Spleen (tissue), 11 donors: ENCODE data around the gene ONECUT3. TPM values are rescaled to one million over a fixed set of nuclear protein-coding genes. Genes with fewer than 3 reads are reported as not detected.

ENCODE experiments used
- DNase-seq: peaks from one replicate; pipeline ENCODE4 v3.0.0-alpha.2; 2020
- H3K27ac ChIP-seq, 8 donors: fragments of 200-600 bp; sonication (generic) in 7 of 8; 1 replicate in 4 of 8; 2 replicates in 4 of 8; pipeline versions ENCODE4 v1.5.0 to v1.8.0; 2016 to 2021; ENCODE audit warnings: inconsistent platforms in 4 of 8, mild to moderate bottlenecking in 4 of 8, moderate library complexity in 1 of 8
- H3K27me3 ChIP-seq, 7 donors: fragments of 200-600 bp; sonication (generic) in 6 of 7; replicated peaks in 1 of 7; 1 replicate in 4 of 7; 2 replicates in 3 of 7; pipeline versions ENCODE4 v1.5.0 to v1.8.0; 2016 to 2021; ENCODE audit warnings: inconsistent platforms in 3 of 7, mild to moderate bottlenecking in 1 of 7
- H3K36me3 ChIP-seq, 6 donors: fragments of 200-600 bp; sonication (generic) in 5 of 6; 1 replicate in 4 of 6; 2 replicates in 2 of 6; pipeline versions ENCODE4 v1.5.0 to v1.8.0; 2016 to 2021; ENCODE audit warnings: inconsistent platforms in 2 of 6
- H3K4me1 ChIP-seq, 6 donors: fragments of 200-600 bp; sonication (generic) in 5 of 6; 1 replicate in 3 of 6; 2 replicates in 3 of 6; pipeline versions ENCODE4 v1.5.0 to v1.8.0; 2016 to 2021; ENCODE audit warnings: inconsistent platforms in 3 of 6
- H3K4me3 ChIP-seq, 8 donors: fragments of 200-600 bp; sonication (generic) in 7 of 8; 1 replicate in 4 of 8; 2 replicates in 4 of 8; pipeline versions ENCODE4 v1.5.0 to v1.8.0; 2016 to 2021; ENCODE audit warnings: inconsistent platforms in 4 of 8, mild to moderate bottlenecking in 4 of 8, moderate library complexity in 2 of 8
- H3K9me3 ChIP-seq, 8 donors: fragments of 200-600 bp; sonication (generic) in 7 of 8; 1 replicate in 4 of 8; 2 replicates in 4 of 8; pipeline versions ENCODE4 v1.5.0 to v1.8.0; 2016 to 2021; ENCODE audit warnings: inconsistent platforms in 4 of 8
- POLR2A ChIP-seq, 3 donors: fragments of 450-650 bp; IDR thresholded peaks; one replicate each; pipeline ENCODE4 v1.5.1; 2017; ENCODE audit warnings: antibody characterized with exemption in 3 of 3, mild to moderate bottlenecking in 1 of 3
- POLR2AphosphoS5 ChIP-seq, 3 donors: sonication (generic); formaldehyde crosslinking; IDR thresholded peaks; one replicate each; pipeline ENCODE4 v1.5.1; 2017; ENCODE audit warnings: antibody characterized with exemption in 3 of 3
- WGBS, 5 donors: extraction: QIAGEN DNeasy Blood & Tissue Kit in 3 of 5; methylation state at CpG; one replicate each; pipeline versions ENCODE4 v1.1.5 to v1.1.7; 2013 to 2018; 5-methylcytosine and 5-hydroxymethylcytosine counted together
- intact Hi-C: fragments of 100-400 bp; cut with DNase I; formaldehyde crosslinking; loops from one replicate; pipeline ENCODE4 v1.15.0; 2023; ENCODE audit warnings: low total_unique reads
- polyA plus RNA-seq, 3 donors: library from polyadenylated mRNA; stranded (reverse); fragments of 200-250 nt; gene quantifications; one replicate each; pipeline ENCODE4 v1.2.1, GENCODE V29; 2013
- total RNA-seq, 7 donors: library from RNA; depleted of rRNA in 3 of 7; stranded (reverse); fragments of >200 nt in 3 of 7; fragmentation: NEBNext Ultra II Directional in 4 of 7; extraction: Animal tissue kit (Norgen Biotek cat#: 25700) in 4 of 7; gene quantifications; one replicate each; pipeline versions ENCODE4 v1.1.0 to v1.2.1, GENCODE V29; 2016 to 2021
- TF ChIP-seq, protein P1 (sequence below), 11 experiments: fragments of 200-600 bp in 7 of 11; fragments of 450-650 bp in 4 of 11; sonication (generic) in 4 of 11; IDR thresholded peaks in 8 of 11; conservative IDR thresholded peaks in 3 of 11; 1 replicate in 7 of 11; 2 replicates in 4 of 11; pipeline versions ENCODE4 v1.4.0 to v1.8.0; 2016 to 2021; ENCODE audit warnings: antibody characterized with exemption in 11 of 11, inconsistent platforms in 4 of 11, mild to moderate bottlenecking in 1 of 11
- donor health status: healthy with polysubstance abuse.
- donor health status: DM: no; HTN: no; CAD: no; lungs with moderate emphysema.
- donor health status: DM: no; HTN: no; CAD: no.
- donor health status: Bipolar disorder and iron deficiency.
- donor health status: healthy.
- donor health status: DM: no; HTN: no; CAD: no.
- donor health status: DM: yes; HTN: yes; CAD: no.

Gene ONECUT3
- total and polyA plus RNA-seq, 10 donors: not detected

DNA sequence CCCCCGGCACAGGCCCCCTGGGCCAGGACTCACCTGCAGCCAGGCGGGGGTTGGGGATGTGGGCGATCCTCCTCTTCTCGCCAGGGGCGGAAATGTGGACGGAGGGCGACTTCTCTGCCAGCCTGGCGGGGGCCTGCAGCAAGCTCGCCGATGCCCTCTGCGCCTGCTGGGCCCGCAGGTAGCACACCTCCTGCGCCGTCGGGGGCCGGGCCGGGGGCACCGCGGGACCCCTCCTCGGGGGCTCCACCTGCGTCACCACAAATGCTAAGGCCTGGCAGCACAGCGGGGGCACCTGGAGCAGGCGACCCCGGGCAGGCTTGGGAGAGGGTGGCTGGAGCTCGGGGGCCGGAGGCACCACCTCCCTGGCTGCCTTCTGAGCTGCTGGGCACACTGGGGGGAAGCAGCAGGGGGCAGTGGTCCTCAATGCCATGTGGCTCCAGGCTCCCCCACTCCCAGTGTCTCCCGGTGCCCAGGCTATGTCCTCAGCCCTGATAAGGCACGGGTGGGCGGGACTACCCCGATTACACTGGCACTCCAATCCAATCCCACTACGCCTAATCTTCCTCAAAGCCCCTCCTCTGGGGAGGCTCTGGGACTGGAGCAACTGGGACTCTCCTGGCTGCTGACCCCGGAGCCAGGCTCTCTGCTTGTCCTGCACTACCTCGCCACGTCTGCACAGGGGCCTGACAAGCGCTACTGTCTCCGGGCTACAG, 70.4 kb downstream of the ONECUT3 start:
- peaks cover 2 to 100% (median 85%) of the 10 kb centered on the region in 6 donors for H3K36me3 ChIP-seq
- H3K27me3 ChIP-seq: no peaks in the 10 kb centered on the region
- H3K9me3 ChIP-seq: no peaks in the 10 kb centered on the region
- TF ChIP-seq POLR2AphosphoS5 (IDR thresholded peaks at IDR 0.05): no peak
- TF ChIP-seq, protein P1, sequence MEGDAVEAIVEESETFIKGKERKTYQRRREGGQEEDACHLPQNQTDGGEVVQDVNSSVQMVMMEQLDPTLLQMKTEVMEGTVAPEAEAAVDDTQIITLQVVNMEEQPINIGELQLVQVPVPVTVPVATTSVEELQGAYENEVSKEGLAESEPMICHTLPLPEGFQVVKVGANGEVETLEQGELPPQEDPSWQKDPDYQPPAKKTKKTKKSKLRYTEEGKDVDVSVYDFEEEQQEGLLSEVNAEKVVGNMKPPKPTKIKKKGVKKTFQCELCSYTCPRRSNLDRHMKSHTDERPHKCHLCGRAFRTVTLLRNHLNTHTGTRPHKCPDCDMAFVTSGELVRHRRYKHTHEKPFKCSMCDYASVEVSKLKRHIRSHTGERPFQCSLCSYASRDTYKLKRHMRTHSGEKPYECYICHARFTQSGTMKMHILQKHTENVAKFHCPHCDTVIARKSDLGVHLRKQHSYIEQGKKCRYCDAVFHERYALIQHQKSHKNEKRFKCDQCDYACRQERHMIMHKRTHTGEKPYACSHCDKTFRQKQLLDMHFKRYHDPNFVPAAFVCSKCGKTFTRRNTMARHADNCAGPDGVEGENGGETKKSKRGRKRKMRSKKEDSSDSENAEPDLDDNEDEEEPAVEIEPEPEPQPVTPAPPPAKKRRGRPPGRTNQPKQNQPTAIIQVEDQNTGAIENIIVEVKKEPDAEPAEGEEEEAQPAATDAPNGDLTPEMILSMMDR (IDR thresholded peaks at IDR 0.05 in 8 of 11, conservative IDR thresholded peaks at IDR 0.05 in 3 of 11): no peak
- no peak for TF ChIP-seq POLR2A (IDR thresholded peaks at IDR 0.05)
- peaks cover 0 to 69% (median 36%) of the 10 kb centered on the region in 6 donors for H3K4me1 ChIP-seq
- intact Hi-C loops: no loop called here
- no peak for DNase-seq
- peak overlapping the region in 1 of 8 donors; percentile 9 for H3K27ac ChIP-seq
- 87 to 96% (median 91%) methylated on average over 16 to 36 of the region's 36 CpGs for WGBS, 5 donors
- H3K4me3 ChIP-seq: peak overlapping the region in 2 of 8 donors; percentile 21 to 41

DNA sequence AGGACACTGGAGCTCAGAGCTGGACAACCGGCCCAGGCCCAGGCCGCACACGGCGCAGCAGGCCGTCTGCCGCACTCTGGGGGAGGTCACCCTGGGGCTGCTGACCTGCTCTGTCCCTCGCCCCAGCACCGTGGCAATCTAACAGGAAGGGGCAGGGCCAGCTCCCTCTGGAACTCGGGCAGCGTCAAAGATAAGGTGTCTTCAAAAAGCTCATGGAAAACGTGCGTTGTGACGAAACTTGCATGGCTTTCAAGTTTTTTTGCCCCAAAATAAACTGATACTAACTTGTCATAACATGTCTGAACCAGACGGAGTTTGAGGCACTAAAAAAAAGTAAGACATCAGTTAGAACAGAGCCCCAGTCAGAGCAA, 70.9 kb downstream of the ONECUT3 start:
- peak overlapping the region in 1 of 8 donors; percentile 9 for H3K27ac ChIP-seq
- intact Hi-C loops: no loop called here
- DNase-seq: no peak
- 66 to 91% (median 79%) methylated on average over 14 of the region's 14 CpGs for WGBS, 5 donors
- peak overlapping the region in 2 of 8 donors; percentile 21 to 41 for H3K4me3 ChIP-seq
- H3K4me1 ChIP-seq: peaks cover 0 to 75% (median 37%) of the 10 kb centered on the region in 6 donors
- H3K36me3 ChIP-seq: peaks cover 2 to 100% (median 80%) of the 10 kb centered on the region in 6 donors
- H3K9me3 ChIP-seq: no peaks in the 10 kb centered on the region
- TF ChIP-seq, protein P1 (IDR thresholded peaks at IDR 0.05 in 8 of 11, conservative IDR thresholded peaks at IDR 0.05 in 3 of 11): no peak
- peak in 2 of 3 donors; percentile 38 to 43 for TF ChIP-seq POLR2AphosphoS5 (IDR thresholded peaks at IDR 0.05)
- H3K27me3 ChIP-seq: no peaks in the 10 kb centered on the region

DNA sequence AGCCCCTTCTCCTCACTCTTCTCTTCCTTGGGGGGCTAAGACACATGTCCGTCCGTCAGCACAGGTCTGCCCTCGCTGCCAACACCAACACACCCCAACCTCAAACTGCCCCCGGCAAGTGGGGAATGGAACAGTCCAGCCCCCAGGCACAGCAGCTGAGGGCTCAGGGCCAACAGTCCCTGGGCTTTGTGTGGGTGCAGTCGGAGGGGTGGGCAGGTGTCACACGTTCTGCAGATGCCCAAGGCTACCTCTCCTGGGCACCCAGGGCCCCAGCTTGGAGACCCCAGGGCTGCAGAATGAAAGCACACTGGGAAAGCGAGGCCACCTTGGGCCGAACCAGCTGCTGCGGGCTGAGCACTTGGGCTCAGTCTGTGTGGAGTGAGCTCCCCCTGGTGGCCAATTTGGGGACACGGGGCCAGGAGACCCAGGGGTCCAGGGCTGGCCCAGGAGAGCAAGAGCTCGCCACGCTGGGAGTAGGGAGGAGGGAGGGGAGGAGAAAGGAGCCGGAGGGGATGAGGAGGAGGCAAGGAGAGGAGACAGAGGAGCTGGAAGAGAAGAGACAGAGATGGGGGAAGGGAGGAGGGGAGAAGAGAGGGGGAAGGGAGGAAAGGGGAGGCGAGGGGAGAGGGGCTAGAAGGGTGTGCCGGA, 72.7 kb downstream of the ONECUT3 start:
- H3K9me3 ChIP-seq: no peaks in the 10 kb centered on the region
- peak; percentile 94 for DNase-seq
- H3K27ac ChIP-seq: peak overlapping the region; percentile 22 to 89 (median 82)
- 34 to 40% (median 39%) methylated on average over 12 to 15 of the region's 15 CpGs for WGBS, 5 donors
- intact Hi-C loops: no loop called here
- peaks cover 2 to 100% (median 72%) of the 10 kb centered on the region in 6 donors for H3K36me3 ChIP-seq
- peak overlapping the region in 7 of 8 donors; percentile 37 to 67 (median 44) for H3K4me3 ChIP-seq
- no peaks in the 10 kb centered on the region for H3K27me3 ChIP-seq
- peaks cover 0 to 90% (median 39%) of the 10 kb centered on the region in 6 donors for H3K4me1 ChIP-seq
- TF ChIP-seq POLR2A (IDR thresholded peaks at IDR 0.05): no peak
- TF ChIP-seq POLR2AphosphoS5 (IDR thresholded peaks at IDR 0.05): peak; percentile 48 to 67 (median 62)
- TF ChIP-seq, protein P1 (IDR thresholded peaks at IDR 0.05 in 8 of 11, conservative IDR thresholded peaks at IDR 0.05 in 3 of 11): peak; percentile 82 to 97 (median 94)
